DOHH2 (cell line): Measurements from ENCODE around the gene TYK2.

Source experiments
- CTCF ChIP-seq: fragments of 200-600 bp; sonication (generic); IDR thresholded peaks from one replicate; pipeline ENCODE4 v1.5.1; 2014; ENCODE audit warnings: antibody characterized with exemption, mild to moderate bottlenecking, low read depth, low read length; ENCODE audit not compliant: poor library complexity, severe bottlenecking
- EZH2phosphoT487 ChIP-seq: fragments of 200-600 bp; sonication (generic); IDR thresholded peaks from 2 replicates; pipeline ENCODE4 v1.6.1; 2017; ENCODE audit warnings: borderline replicate concordance, mild to moderate bottlenecking, antibody characterized with exemption, low read length, moderate library complexity, mixed read lengths

- peak; percentile 46 for TF ChIP-seq CTCF
- TF ChIP-seq EZH2phosphoT487, result no peak
Observed at GRCh38 chr19:10421240-10422045, 41.1 kb upstream of the TYK2 start.
